Fibroblast of peridontal ligament (primary cell): Measurements from ENCODE around the gene NUDCD3.
A peak's percentile ranks its signal among the peaks of the same experiment; 100 is the strongest.

Source experiments
- DNase-seq: peaks from one replicate; pipeline ENCODE4 v3.0.0-alpha.2; 2010; ENCODE audit errors: extremely low read depth

Gene NUDCD3

DNA sequence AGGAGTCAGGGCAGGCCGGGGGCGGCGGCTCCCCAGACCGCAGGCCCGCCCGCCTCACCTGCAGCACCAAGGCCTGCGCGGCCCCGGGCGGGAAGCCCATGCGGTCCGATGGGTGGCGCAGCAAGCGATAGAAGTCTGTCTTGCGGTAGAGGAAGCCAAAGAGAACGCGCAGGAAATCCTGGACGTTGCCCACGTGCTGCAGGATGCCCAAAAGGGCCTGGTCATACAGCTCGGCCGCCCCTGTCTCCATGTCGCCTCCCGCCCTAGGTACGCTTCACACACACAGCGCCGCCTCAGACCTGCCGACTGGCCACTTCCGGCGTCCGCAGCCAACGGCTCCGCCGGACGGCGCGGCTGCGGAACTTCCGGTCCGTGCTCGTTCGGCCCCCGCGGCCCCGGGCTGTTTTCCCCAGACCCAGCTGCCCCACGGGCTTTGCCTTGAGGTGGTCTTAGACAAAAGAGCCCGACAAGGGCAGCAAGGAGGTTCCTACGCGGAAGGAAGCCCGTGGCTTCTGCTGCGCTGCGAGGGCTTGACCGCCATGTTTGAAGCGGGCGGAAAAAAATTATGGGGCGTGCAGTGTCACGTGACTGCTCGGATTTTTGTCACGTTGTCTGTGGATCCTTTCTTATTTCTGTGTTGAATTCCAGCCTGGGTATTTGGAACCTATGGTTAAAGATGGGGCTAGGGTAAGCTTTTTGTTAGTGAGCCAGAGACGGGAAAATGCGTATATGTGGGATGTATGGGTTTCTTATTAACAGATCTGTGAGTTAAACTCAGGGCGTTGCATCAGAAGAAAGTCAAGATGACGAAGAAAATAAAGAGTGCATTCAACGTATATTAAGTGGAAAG lies at the start of gene NUDCD3:
Gene NUDCD3 (minus strand): TSS at position 308 of the 850 bp plus-strand sequence. CDS start 58 bp downstream, at position 250.
- peak; percentile 88 for DNase-seq

DNA sequence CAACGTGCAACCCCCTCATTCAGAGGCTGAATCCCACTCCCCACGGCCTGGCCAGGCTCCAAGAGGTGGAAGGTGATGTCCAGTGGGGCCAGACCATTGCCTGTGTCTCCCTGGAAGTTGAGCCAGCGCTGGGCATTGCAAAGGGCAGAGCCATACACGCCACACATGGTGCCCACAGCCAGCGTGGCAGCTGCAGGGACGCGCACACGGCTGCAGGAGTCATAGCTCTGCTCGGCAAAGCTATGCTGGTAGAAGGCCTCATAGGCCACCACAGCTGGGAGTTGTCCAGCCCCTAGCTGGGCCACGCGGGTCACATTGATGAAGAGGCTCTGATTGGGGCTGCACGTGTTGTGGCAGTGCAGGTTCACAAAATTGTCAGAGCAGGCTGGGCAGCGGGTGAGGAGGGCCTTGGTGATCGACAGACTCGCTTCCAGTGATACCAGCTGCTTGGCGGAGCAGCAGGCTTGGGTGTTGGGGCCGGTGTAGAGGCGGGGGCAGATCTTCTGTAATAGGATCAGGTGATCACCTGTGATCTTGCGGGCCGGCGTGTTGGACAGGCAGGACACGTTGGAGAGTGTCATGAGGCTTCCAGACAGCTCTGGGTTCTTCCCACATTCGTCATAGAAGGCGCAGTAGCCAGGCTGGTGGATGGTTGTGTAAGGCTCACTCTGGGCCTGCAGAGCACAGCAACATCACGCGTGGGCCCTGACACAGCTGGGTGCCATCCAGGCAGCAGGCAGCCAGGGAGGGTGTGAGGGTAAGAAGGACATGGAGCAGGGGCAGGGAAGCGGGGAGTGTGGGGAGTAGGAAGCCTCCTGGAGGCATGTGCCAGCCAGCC lies 49.4 kb upstream of the NUDCD3 start:
- no peak for DNase-seq

- no peak for DNase-seq
These were observed 48.6 kb upstream of the NUDCD3 start for GRCh38 chr7:44538798-44539668.

- DNase-seq: no peak
These were observed 47.8 kb upstream of the NUDCD3 start for GRCh38 chr7:44538093-44538797.

- DNase-seq: no peak
These were observed 47.0 kb upstream of the NUDCD3 start for GRCh38 chr7:44537442-44537841.

DNA sequence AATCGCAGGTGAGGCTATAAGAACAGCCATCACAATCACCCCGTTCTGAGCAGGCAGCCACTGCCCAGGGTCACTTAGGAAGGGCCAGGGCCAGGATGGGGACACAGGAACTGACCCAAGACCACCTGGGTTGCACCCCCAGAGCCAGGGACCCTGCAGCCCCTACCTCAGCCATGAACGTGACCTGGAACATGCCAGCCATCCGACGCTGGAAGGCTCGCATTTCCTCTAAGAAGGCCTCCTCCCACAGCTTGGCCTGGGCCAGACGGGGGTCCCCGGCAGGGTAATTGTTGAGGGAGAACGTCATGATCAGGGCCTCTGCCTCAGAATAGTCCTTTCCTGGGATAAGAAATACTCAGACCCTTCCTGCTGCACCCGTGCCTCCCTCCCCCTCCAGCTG lies 45.6 kb upstream of the NUDCD3 start:
- DNase-seq: no peak

DNA sequence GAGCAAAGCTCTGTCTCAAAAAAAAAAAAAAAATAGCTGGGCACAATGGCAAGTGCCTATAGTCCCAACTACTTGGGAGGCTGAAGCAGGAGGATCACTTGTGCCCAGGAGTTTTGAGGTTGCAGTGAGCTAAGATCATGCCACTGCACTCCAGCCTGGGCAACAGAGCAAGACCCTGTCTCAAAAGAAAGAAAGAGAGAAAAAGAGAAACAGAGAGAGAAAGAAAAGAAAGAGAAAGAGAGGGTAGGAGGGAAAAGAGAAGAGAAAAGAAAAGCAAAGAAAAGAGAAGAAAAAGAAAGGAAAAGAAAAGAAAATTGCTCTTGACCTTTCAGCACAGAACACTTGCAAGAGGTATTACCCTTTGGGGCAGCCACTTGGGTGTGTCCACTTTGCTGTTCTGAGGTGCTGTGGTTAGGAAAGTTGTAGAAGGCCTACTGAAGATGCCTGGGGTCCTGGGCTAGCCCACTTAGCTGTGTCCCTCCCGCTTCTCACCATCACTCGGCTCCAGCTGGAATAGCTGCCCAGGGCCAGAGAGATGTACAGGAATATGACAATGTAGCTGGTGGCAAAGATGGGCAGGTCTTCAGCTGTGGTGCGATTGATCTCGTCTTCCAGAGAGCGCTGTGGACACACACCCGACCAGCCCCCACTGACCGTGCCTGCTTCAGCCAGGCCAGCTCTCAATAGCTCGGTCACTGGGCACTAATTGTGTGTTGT lies 45.0 kb upstream of the NUDCD3 start:
- no peak for DNase-seq

- DNase-seq: no peak
These were observed 44.0 kb upstream of the NUDCD3 start for GRCh38 chr7:44534501-44534900.

DNA sequence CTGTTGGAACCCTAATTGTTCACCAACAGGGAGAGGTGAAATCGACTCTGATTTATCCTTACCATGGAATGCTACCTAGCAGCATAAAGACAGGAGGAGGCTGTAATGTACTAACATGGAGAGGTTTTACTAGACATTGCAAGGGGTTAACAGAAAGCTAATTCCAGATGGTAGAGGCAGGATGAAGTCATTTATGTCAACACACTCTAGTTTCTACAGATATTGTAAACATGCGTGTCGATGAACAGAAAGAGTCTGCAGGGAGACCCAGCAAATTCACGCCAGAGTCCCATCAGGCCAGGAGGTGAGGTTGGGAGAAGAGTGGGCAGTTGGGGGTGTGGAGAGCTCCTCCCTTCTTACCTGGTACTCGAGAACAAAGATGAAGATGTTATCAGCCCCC lies 43.6 kb upstream of the NUDCD3 start:
- DNase-seq: peak; percentile 70

DNA sequence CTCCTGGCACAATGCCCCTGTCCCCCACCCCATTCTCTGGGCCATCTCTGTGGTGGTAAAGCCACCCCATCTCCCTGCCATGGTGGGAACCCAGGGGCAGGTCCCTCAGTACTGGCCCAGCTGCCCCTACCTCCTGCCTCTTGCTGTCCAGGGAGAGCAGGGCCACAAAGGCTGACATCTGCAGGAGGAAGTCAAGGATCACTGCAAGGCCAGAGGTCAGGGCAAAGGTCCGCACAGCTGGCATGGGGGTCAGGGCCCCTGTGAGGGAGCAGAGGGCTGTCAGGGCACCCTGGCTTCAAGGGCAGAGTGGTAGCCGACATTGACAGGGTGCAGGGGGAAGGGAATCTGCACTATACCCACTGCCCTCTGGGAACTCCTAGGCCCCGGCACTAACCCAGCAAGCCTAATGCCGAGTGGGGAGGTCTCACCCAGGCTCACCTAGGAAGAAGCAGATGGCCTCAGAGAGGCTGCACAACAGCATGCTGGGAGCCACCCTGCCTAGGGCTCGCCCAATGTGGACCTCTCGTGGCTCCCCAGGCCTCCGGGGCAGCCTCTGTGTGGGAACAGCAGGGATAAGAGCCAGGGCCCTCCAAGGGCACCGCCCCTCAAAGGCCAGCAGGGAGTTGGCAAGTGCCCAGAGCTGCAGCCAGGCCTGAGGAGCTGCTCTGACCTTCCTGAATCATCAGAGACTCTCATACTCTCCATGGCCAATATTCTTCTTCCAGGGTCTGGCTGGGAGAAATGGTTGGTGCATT lies 43.0 kb upstream of the NUDCD3 start:
- peak; percentile 41 for DNase-seq

- no peak for DNase-seq
These were observed 41.2 kb upstream of the NUDCD3 start for GRCh38 chr7:44531421-44532380.

DNA sequence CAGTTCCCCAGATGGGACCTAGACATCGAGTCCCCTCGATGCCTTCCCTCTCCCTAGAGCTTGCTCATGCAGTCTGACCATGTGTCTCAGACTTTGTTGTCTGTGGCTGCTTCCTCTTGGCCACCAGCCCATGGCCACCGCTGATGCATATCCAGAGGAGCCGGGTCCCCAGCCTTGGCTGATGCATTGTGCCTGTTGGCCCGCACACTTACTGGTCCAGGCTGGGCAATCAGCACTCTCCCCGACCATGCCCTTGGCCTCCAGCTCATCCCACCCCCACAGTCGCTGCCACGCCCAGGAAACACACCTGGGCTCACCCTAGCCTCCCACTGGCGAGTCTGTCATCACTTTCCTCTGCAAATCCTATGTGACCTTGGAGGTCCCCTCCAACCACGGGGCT lies 40.5 kb upstream of the NUDCD3 start:
- no peak for DNase-seq

DNA sequence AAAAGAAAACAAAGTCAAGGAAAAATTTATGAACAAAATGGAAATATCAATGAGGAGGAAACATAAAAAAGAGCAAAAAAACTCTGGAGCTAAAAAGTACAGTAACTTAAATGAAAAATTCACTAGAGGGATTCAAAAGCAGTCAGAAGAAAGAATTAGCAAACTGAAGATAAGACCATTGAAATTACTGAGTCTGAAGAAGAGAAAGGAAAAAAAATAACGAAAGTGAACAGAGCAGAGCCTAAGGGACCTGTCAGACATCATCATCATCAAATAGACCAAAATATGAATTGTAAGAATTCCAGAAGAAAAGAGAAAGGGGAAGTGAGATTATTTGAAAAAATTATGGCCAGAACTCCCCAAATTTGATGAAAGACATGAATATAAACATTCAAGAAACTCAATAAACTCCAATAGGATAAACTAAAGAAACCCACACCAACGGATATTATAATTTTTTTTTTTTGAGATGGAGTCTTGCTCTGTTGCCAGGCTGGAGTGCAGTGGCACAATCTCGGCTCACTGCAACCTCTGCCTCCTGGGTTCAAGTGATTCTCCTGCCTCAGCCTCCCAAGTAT lies 34.4 kb upstream of the NUDCD3 start:
- no peak for DNase-seq

DNA sequence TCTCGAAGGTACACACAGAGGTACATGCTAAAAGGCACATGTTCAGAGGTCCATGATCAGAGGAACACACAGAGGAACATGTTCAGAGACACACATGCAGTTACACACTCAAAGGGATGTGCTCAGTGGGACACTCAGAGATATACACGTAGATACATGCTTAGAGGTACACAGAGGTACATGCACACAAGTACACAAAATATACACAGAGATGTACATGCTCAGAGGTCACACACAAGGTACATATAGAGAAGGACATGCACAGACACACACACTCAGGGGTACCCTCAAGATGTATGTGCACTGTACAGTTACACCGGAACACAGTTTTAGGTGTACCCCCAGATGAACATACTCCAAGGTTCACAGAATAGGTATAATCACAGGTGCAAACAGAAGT lies 31.9 kb upstream of the NUDCD3 start:
- DNase-seq: no peak

- no peak for DNase-seq
These were observed 31.1 kb upstream of the NUDCD3 start for GRCh38 chr7:44521347-44522095.

GRCh38 chr7:44520574-44520973 lies 30.1 kb upstream of the NUDCD3 start:
- DNase-seq: no peak

DNA sequence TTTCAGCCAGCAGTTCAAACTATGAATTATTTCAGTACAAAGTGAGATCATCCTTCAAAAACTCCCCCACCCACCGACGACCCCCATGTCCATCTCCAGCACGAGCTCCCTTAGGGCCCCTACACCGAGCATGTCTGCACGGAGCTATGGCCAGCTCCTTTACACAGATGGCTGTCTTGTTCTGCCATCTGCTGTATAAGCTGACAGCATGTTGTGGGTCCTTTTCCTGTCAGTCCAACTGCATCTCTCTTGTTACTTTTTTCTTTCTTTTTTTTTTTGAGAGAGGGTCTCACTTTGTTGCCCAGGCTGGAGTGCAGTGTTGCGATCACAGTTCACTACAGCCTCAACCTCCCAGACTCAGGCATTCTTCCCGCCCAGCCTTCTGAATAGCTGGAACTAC lies 29.1 kb upstream of the NUDCD3 start:
- DNase-seq: no peak

DNA sequence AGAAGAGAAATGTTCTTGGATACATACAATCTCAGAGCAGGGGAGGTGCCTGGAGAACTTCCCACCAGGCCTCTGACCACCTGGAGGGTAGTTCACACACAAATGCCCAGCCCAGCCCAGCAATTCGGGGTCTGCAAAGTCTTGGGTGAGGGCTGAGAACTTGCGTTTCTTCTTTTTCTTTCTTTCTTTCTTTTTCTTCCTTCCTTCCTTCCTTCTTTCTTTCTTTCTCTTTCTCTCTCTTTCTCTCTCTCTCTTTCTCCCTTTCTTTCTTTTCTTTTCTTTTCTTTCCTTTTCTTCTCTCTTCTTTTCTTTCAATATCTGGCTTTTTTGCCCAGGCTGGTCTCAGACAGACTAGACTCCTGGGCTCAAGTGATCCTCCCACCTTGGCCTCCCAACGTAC lies 28.3 kb upstream of the NUDCD3 start:
- no peak for DNase-seq
